ENCODE data around the gene FGFBP2. TPM values are rescaled to one million over a fixed set of nuclear protein-coding genes. Genes with fewer than 3 reads are reported as not detected.

The FGFBP2 gene
- total RNA-seq, 5 donors from 2014 or later (not counting 1 experiment from before 2014, with no cell fraction given), result 11.5 to 24.4 (median 15.8) TPM

- Histone ChIP-seq H3K4me3 (ENCODE audit: control insufficient read depth in 1 of 2, extremely low read depth in 1 of 2, low read length in 1 of 2) (peak overlapping the region; percentile 39 to 54), H3K27ac (ENCODE audit: low read length) (peak overlapping the region; percentile 60), H3K36me3 (ENCODE audit: control insufficient read depth in 2 of 2, extremely low read depth in 1 of 2, insufficient read depth in 1 of 2, low read length in 1 of 2) (no peaks in the 10 kb centered on the region), H3K27me3 (replicated peaks in 1 of 2; ENCODE audit: control insufficient read depth in 2 of 2, extremely low read depth in 1 of 2, insufficient read depth in 2 of 2, low read length in 1 of 2) (peaks cover 0 to 2% of the 10 kb centered on the region in 2 experiments), H3K9me3 (no peaks in the 10 kb centered on the region), H3K4me1 (ENCODE audit: control insufficient read depth in 1 of 2, extremely low read depth in 1 of 2, insufficient read depth in 2 of 2, low read length in 2 of 2) (peaks cover 22 to 30% of the 10 kb centered on the region in 2 experiments)
- Mint-ChIP-seq H3K36me3 (no peaks in the 10 kb centered on the region), H3K27ac (peak overlapping the region; percentile 56 to 63), H3K27me3 (peaks cover 4 to 5% of the 10 kb centered on the region in 2 donors), H3K4me1 (peaks cover 15 to 22% (median 18%) of the 10 kb centered on the region in 3 donors), H3K9me3 (peaks cover 3 to 4% (median 3%) of the 10 kb centered on the region in 3 donors), H3K4me3 (peak overlapping the region; percentile 55 to 75 (median 59))
- POLR2A ChIA-PET, result no interaction called here
- ATAC-seq (replicated peaks in 1 of 4), result peak in 2 of 4 experiments; percentile 59 to 66
- CTCF ChIA-PET, result interaction anchor here (0.5 to 1.6 kb wide), 8 partner anchors 33 to 195 kb away, joined by 3 to 4 read pairs (median 3); no protein-coding TSS in a partner anchor
- peak in 30 of 35 experiments; percentile 8 to 61 (median 32) for DNase-seq
- 66% methylated on average over 6 of the region's 16 CpGs for WGBS (ENCODE audit: insufficient coverage)
Observed at GRCh38 chr4:15961781-15962510, 1.0 kb downstream of the FGFBP2 start.

- ChIA-PET POLR2A (no interaction called here), CTCF (interaction anchor here in 1 of 2 donors (0.6 to 1.5 kb wide), 3 partner anchors 153 to 993 kb away, joined by 3 to 4 read pairs (median 4); no protein-coding TSS in a partner anchor)
- no peak overlapping the region for H3K27ac Mint-ChIP-seq
- H3K36me3 Mint-ChIP-seq, result no peaks in the 10 kb centered on the region
- peaks cover 20 to 25% of the 10 kb centered on the region in 2 experiments for H3K4me1 ChIP-seq (ENCODE audit: control insufficient read depth in 1 of 2, extremely low read depth in 1 of 2, insufficient read depth in 2 of 2, low read length in 2 of 2)
- peaks cover 16 to 22% (median 17%) of the 10 kb centered on the region in 3 donors for H3K4me1 Mint-ChIP-seq
- H3K27me3 Mint-ChIP-seq, result peaks cover 0 to 4% of the 10 kb centered on the region in 2 donors
- H3K9me3 ChIP-seq, result no peaks in the 10 kb centered on the region
- H3K27me3 ChIP-seq (replicated peaks in 1 of 2; ENCODE audit: control insufficient read depth in 2 of 2, extremely low read depth in 1 of 2, insufficient read depth in 2 of 2, low read length in 1 of 2), result peaks cover 0 to 2% of the 10 kb centered on the region in 2 experiments
- no peak overlapping the region for H3K4me3 ChIP-seq (ENCODE audit: control insufficient read depth in 1 of 2, extremely low read depth in 1 of 2, low read length in 1 of 2)
- H3K9me3 Mint-ChIP-seq, result no peaks in the 10 kb centered on the region
- H3K4me3 Mint-ChIP-seq, result no peak overlapping the region
- H3K27ac ChIP-seq (ENCODE audit: low read length), result no peak overlapping the region
- no peak for ATAC-seq (replicated peaks in 1 of 4)
- DNase-seq, result no peak
- no CpG with 5 or more reads among the region's 2 CpGs for WGBS (ENCODE audit: insufficient coverage)
- no peaks in the 10 kb centered on the region for H3K36me3 ChIP-seq (ENCODE audit: control insufficient read depth in 2 of 2, extremely low read depth in 1 of 2, insufficient read depth in 1 of 2, low read length in 1 of 2)
Observed at GRCh38 chr4:15958562-15958961, 4.4 kb downstream of the FGFBP2 start.

GRCh38 chr4:15956179-15956850 lies 6.7 kb downstream of the FGFBP2 start:
- Mint-ChIP-seq H3K9me3 (no peaks in the 10 kb centered on the region), H3K27ac (no peak overlapping the region), H3K36me3 (no peaks in the 10 kb centered on the region), H3K4me3 (no peak overlapping the region), H3K4me1 (peaks cover 0 to 8% (median 3%) of the 10 kb centered on the region in 3 donors), H3K27me3 (peaks cover 0 to 4% of the 10 kb centered on the region in 2 donors)
- H3K36me3 ChIP-seq (ENCODE audit: control insufficient read depth in 2 of 2, extremely low read depth in 1 of 2, insufficient read depth in 1 of 2, low read length in 1 of 2), result no peaks in the 10 kb centered on the region
- peaks cover 1 to 6% of the 10 kb centered on the region in 2 experiments for H3K4me1 ChIP-seq (ENCODE audit: control insufficient read depth in 1 of 2, extremely low read depth in 1 of 2, insufficient read depth in 2 of 2, low read length in 2 of 2)
- peak; percentile 47 to 84 (median 73) for DNase-seq
- CTCF ChIA-PET, result interaction anchor here (0.5 to 2.0 kb wide), 12 partner anchors 45 to 1792 kb away, joined by 3 to 27 read pairs (median 4); no protein-coding TSS in a partner anchor
- POLR2A ChIA-PET, result interaction anchor here in 1 of 2 donors (0.9 kb wide), 1 partner anchor 76 kb away, joined by 3 read pairs; no protein-coding TSS in a partner anchor
- H3K9me3 ChIP-seq, result no peaks in the 10 kb centered on the region
- H3K4me3 ChIP-seq (ENCODE audit: control insufficient read depth in 1 of 2, extremely low read depth in 1 of 2, low read length in 1 of 2), result no peak overlapping the region
- H3K27ac ChIP-seq (ENCODE audit: low read length), result no peak overlapping the region
- 45% methylated on average over 8 of the region's 9 CpGs for WGBS (ENCODE audit: insufficient coverage)
- peaks cover 0 to 2% of the 10 kb centered on the region in 2 experiments for H3K27me3 ChIP-seq (replicated peaks in 1 of 2; ENCODE audit: control insufficient read depth in 2 of 2, extremely low read depth in 1 of 2, insufficient read depth in 2 of 2, low read length in 1 of 2)
- ATAC-seq (replicated peaks in 1 of 4), result peak; percentile 79 to 91 (median 86)

DNA sequence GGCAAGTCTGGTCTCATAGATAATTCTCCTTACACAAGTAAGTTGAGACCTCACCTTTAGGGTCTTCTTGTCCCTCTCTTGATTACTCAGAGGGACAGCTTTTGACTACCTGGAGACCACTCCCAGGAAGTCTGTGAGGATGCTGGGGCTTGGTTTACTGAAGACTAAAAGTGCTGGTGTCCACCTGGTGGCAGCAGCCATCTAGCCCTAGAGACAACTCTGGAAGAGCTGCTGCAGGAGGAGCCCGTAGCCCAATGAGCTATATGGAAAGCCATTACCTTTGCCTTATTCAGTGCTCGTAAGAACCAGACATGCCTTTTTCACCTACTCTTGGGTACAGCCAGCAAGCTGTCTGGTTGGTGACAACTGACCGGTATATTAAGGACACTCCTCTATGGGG lies 7.3 kb downstream of the FGFBP2 start:
- Mint-ChIP-seq H3K36me3 (no peaks in the 10 kb centered on the region), H3K27me3 (peaks cover 0 to 4% of the 10 kb centered on the region in 2 donors), H3K4me3 (no peak overlapping the region), H3K27ac (no peak overlapping the region), H3K4me1 (peaks cover 0 to 8% (median 3%) of the 10 kb centered on the region in 3 donors), H3K9me3 (no peaks in the 10 kb centered on the region)
- DNase-seq (no peak), ATAC-seq (replicated peaks in 1 of 4) (no peak)
- Histone ChIP-seq H3K27me3 (replicated peaks in 1 of 2; ENCODE audit: control insufficient read depth in 2 of 2, extremely low read depth in 1 of 2, insufficient read depth in 2 of 2, low read length in 1 of 2) (peaks cover 0 to 2% of the 10 kb centered on the region in 2 experiments), H3K4me1 (ENCODE audit: control insufficient read depth in 1 of 2, extremely low read depth in 1 of 2, insufficient read depth in 2 of 2, low read length in 2 of 2) (peaks cover 0 to 6% of the 10 kb centered on the region in 2 experiments), H3K36me3 (ENCODE audit: control insufficient read depth in 2 of 2, extremely low read depth in 1 of 2, insufficient read depth in 1 of 2, low read length in 1 of 2) (no peaks in the 10 kb centered on the region), H3K4me3 (ENCODE audit: control insufficient read depth in 1 of 2, extremely low read depth in 1 of 2, low read length in 1 of 2) (no peak overlapping the region), H3K27ac (ENCODE audit: low read length) (no peak overlapping the region), H3K9me3 (no peaks in the 10 kb centered on the region)
- POLR2A ChIA-PET, result interaction anchor here in 1 of 2 donors (0.9 kb wide), 1 partner anchor 76 kb away, joined by 3 read pairs; no protein-coding TSS in a partner anchor
- CTCF ChIA-PET, result interaction anchor here (0.5 to 2.0 kb wide), 11 partner anchors 46 to 1793 kb away, joined by 3 to 27 read pairs (median 4); no protein-coding TSS in a partner anchor
- WGBS (ENCODE audit: insufficient coverage), result 75% methylated on average over 2 of the region's 3 CpGs

- ATAC-seq (replicated peaks in 1 of 4) (no peak), DNase-seq (no peak)
- 94% methylated on average over 5 of the region's 5 CpGs for WGBS (ENCODE audit: insufficient coverage)
- no peaks in the 10 kb centered on the region for H3K9me3 Mint-ChIP-seq
- Histone ChIP-seq H3K4me1 (ENCODE audit: control insufficient read depth in 1 of 2, extremely low read depth in 1 of 2, insufficient read depth in 2 of 2, low read length in 2 of 2) (peaks cover 0 to 6% of the 10 kb centered on the region in 2 experiments), H3K4me3 (ENCODE audit: control insufficient read depth in 1 of 2, extremely low read depth in 1 of 2, low read length in 1 of 2) (no peak overlapping the region), H3K9me3 (no peaks in the 10 kb centered on the region), H3K27me3 (replicated peaks in 1 of 2; ENCODE audit: control insufficient read depth in 2 of 2, extremely low read depth in 1 of 2, insufficient read depth in 2 of 2, low read length in 1 of 2) (no peaks in the 10 kb centered on the region), H3K27ac (ENCODE audit: low read length) (no peak overlapping the region), H3K36me3 (ENCODE audit: control insufficient read depth in 2 of 2, extremely low read depth in 1 of 2, insufficient read depth in 1 of 2, low read length in 1 of 2) (no peaks in the 10 kb centered on the region)
- peaks cover 0 to 4% of the 10 kb centered on the region in 2 donors for H3K27me3 Mint-ChIP-seq
- ChIA-PET CTCF (interaction anchor here in 1 of 2 donors (0.6 kb wide), 1 partner anchor 414 kb away, joined by 4 read pairs; no protein-coding TSS in a partner anchor), POLR2A (no interaction called here)
- no peak overlapping the region for H3K27ac Mint-ChIP-seq
- H3K36me3 Mint-ChIP-seq, result no peaks in the 10 kb centered on the region
- H3K4me3 Mint-ChIP-seq, result no peak overlapping the region
- H3K4me1 Mint-ChIP-seq, result peaks cover 0 to 8% (median 3%) of the 10 kb centered on the region in 3 donors
Observed at GRCh38 chr4:15953625-15954024, 9.3 kb downstream of the FGFBP2 start.

GRCh38 chr4:15951781-15952180 lies 11.2 kb downstream of the FGFBP2 start:
- DNase-seq, result no peak
- Mint-ChIP-seq H3K27me3 (peaks cover 0 to 4% of the 10 kb centered on the region in 2 donors), H3K9me3 (no peaks in the 10 kb centered on the region), H3K4me3 (no peak overlapping the region), H3K27ac (no peak overlapping the region), H3K36me3 (no peaks in the 10 kb centered on the region), H3K4me1 (peaks cover 0 to 8% (median 3%) of the 10 kb centered on the region in 3 donors)
- Histone ChIP-seq H3K4me3 (ENCODE audit: control insufficient read depth in 1 of 2, extremely low read depth in 1 of 2, low read length in 1 of 2) (no peak overlapping the region), H3K36me3 (ENCODE audit: control insufficient read depth in 2 of 2, extremely low read depth in 1 of 2, insufficient read depth in 1 of 2, low read length in 1 of 2) (no peaks in the 10 kb centered on the region), H3K27ac (ENCODE audit: low read length) (no peak overlapping the region), H3K27me3 (replicated peaks in 1 of 2; ENCODE audit: control insufficient read depth in 2 of 2, extremely low read depth in 1 of 2, insufficient read depth in 2 of 2, low read length in 1 of 2) (no peaks in the 10 kb centered on the region), H3K4me1 (ENCODE audit: control insufficient read depth in 1 of 2, extremely low read depth in 1 of 2, insufficient read depth in 2 of 2, low read length in 2 of 2) (peaks cover 0 to 6% of the 10 kb centered on the region in 2 experiments), H3K9me3 (no peaks in the 10 kb centered on the region)
- POLR2A ChIA-PET, result no interaction called here
- CTCF ChIA-PET, result no interaction called here
- no peak for ATAC-seq (replicated peaks in 1 of 4)
